NCI-H2107 treated with DMSO at 0.1 percent for 48 hours (cell line): ENCODE measurements around the gene TMIE.
"Not testable (repeated sequence)": the region's sequence is repeated elsewhere in the genome, so short reads cannot be mapped to it uniquely, and the experiment has no call there.

ENCODE experiments used
- DNase-seq: peaks from one replicate; lab custom pipeline; 2025; ENCODE audit not compliant: unreplicated experiment; lab: John Stamatoyannopoulos, UW

TMIE gene

DNA sequence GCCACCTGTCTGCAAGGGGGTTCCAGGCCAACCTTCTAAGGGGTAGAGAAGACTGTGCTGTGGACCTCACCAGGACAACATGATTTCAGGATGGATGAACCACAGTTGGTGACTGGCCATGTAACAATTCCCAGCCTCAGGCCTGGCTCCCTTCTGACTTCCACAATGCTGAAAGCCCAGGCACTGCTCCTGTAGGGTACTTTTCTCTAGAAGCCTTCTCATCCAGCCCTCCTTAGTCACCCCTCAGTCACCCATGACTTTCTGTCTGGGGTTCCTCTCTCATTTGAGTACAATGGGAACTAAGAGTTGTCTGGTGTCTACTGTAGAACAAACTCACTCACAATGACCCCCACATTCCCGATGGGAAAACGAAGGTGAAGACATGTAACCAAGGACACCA, 16.3 kb upstream of the TMIE start:
- DNase-seq = no peak

- DNase-seq = no peak
Observed at GRCh38 chr3:46685446-46685845, 15.7 kb upstream of the TMIE start.

DNA sequence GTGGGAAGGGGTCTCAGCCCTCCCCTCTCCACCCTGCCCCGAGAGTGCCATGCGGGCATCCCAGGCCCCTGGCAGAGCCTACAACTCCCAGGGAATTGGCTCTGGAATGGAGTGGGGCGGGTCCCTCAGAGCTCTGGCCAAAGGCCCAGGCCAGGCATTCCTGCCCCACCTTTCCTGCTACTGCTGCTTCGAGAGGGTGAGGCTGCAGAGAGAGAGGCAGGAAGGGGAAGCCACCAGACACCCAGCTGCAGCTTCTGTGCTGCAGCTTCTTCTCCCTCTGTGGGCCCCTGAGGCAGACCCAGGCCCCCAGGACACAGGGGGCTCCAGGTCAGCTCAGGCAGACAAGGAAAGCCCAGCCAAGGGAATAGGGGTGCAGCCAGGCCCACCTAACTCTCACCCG, 10.4 kb upstream of the TMIE start:
- DNase-seq = no peak

- DNase-seq = no peak
Observed at GRCh38 chr3:46692566-46692990, 8.6 kb upstream of the TMIE start.

GRCh38 chr3:46693038-46693891, 7.9 kb upstream of the TMIE start, which contains the start of gene ALS2CL:
ALS2CL (minus strand) TSS chr3:46693679; CDS start chr3:46689440, 4,239 bp downstream.
- no peak for DNase-seq

DNA sequence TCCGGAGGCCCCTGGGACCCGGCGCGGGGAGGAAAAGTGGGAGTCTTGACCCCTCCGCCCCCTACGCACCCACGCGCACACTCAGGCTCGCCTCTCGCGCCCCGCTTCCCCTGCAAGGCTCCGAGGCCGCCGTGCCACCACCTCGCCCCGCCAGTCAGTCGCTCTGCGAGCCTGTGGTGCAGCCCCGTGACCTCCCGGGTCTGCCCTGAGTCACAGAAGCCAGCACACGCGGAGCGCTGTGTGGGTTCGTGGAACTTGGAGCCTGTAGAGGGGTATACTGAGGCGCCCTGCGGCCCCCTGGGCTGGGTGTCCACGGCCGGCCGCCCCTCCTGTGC, 7.3 kb upstream of the TMIE start:
- DNase-seq = no peak

DNA sequence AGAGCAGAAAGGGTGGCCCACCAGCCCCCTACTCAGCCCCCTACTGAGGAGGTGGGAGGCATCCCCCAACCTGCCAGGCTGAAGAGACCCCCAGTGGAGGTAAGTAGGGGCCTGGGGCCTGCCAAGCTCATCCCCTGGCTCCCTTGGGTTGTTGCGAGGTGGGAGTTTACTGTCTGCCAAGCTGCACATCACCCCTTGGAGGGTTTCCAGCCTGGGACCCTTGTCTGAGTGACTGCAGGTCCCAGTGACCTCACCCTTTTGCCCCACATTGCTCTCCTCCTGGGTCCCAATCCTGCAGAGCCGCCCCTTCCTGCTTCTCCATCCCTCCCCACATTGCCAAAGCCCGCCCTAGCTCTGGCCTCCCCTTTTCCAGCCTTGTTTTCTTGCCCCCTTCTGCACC, 6.7 kb upstream of the TMIE start:
- no peak for DNase-seq

DNA sequence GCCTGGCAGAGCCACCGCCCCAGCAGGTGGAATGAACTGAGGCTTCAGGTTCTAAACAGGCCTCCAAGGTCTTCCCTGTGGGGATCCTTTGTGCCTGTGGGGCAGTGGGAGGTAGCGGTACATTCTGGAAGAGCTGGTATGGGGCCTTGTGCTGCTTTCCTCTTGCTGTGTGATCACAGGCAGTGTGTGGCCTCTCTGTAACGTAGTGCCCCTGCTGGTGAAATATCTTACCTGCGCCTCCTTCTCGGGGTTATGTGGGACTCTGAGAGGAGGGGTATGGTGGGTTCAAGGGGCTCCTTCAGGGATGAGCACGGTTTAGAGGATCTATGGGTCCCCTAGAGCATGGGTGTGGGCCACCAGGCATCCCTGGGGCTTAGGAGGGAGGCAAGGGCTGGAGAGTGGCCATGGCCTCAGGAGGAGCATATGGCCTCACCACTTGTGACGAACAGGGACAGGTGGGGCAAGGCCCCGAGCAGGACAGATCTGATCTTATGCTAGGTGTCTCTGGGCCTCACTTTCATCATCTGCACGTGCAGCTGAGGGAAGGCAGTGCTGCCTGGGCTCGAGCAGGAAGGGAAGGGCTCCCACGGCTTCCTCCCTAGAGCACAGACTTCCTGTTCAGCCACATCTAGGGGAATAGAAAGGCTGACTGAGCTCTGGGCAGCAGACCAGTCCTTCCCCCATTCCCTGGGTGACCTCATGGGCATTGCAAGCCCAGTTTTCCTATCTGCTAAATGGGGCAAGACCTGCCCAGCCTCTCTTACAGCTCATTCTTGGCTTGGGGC, 5.8 kb upstream of the TMIE start:
- DNase-seq = no peak

DNA sequence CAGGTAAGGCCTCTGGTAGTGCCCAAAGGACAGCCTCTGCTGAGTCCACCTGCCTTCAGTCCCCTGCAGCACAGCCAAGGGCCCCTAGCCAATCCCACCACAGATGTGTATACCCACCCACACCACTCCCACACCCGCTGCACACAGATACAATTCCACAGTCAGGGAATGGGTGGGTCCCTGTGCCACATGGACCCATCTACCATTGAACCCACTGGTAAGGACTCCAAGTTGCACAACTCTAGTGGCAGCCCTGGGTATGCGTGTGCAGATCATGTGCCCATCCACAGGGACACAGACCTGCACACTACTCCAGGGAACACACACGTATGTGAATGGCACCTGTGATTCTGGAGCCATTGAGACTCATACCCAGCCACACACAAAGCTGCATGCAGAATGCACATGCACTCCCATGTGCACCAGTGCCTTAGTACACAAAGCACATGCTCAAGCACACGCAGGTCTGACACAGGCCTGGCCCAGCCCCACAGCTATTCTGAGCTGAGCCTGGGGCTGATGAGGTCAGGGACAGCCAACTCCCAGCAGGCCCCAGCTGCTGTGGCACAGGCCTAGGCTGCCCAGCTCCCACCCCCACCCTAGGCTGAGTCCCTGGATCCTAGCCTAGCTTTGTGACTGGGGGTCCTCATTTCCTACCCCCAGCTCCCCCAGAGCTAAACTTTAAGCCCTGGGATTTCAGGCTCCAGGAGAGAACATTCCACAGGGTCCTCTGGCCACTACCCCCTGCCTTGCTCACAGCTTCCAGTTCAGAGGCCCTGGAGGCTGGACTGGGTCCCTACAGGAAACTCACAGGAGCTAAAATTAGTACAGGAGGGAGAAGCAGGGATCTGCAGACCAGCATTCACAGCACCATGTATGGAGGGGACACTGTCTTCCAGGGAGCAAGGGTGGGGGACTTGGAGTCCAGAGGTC, 5.0 kb upstream of the TMIE start:
- DNase-seq = no peak

- no peak for DNase-seq
Observed at GRCh38 chr3:46699676-46700523, 1.3 kb upstream of the TMIE start.

GRCh38 chr3:46700772-46701171, 420 bp upstream of the TMIE start:
- DNase-seq = no peak

DNA sequence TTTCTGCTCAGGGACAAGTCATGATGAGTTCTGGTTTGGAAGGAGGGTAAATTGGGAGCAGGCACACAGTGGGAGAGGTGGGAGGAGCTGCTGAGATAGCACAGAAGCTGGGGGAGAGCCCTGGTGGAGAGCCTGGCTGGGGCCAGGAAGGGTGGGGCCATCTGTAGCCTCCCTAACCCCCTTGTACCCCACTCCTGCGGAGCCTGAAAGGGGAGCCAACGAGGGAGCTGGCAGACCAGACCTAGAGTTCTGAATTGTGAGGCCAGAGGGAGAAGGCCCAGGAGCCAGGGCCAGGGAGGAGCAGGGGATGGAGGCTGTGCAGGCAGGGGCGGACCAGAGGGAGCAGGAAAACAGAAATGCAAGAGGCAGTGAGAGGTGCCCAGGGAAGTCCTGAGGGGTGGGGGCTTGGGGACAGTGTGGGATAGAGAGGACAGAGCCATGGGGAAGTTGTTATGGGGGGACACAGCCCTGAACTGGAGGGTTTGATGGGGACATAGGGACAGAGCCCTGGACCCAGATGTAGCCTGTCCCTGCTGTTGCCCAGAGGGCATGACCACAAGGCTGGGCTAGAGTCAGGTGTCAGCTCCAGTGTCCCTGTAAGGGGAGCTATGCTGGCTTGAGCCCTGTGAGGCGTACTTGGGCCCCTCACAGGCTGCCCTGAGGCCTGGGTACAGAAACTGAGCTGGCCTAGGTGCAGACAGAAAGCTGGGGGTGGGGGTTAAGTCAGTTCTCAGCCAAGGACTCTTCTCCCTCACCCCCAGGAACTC, 1.2 kb downstream of the TMIE start:
- DNase-seq = no peak

- DNase-seq = no peak
Observed at GRCh38 chr3:46703013-46703520, 1.9 kb downstream of the TMIE start.

DNA sequence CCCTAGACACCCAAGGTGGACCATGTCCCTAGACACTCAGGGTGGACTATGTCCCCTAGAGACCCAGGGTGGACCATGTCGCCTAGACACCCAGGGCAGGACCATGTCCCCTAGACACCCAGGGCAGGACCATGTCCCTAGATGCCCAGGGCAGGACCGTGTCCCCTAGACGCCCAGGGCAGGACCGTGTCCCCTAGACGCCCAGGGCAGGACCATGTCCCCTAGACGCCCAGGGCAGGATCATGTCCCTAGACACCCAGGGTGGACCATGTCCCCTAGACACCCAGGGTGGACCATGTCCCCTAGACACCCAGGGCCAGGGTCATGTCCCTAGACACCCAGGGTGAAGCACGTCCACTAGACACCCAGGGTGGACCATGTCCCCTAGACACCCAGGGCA, 3.2 kb downstream of the TMIE start:
- DNase-seq = not testable (repeated sequence)

GRCh38 chr3:46705022-46705530, 3.9 kb downstream of the TMIE start:
- DNase-seq = peak; percentile 20

DNA sequence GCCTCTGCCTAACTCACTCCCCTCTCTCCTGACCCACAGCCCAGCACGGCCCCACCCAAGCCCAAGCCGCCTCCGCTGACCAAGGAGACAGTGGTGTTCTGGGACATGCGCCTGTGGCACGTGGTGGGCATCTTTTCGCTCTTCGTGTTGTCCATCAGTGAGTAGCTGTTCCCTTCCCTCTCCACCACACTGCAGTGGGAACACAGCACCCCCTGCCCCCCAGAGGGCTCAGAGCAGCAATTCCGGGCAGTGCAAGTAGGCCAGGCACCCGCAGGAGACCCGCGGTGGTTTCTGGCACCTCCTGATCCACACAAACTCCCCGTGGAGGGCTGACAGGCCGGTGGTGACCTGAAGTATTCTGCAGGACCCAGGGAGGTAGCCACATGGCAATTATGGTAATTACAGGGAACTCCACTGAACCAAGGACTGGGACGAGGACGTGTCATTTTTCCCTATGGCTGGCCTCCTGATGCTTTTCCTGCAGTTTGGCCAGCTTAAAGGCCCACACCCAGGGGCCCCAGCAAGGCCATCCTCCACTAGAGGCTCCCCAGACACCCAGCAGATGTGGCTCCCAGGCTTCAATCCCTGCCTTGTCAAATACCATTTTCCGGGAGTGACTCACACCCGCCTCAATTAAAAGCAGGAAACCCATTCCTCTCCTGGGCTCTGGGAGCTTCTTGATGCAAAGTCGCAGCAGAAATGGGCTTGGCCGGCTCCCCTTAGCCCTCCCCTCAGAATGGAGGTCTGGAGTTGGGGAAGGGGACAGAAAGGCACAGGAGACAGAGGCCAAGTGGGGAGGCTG, 4.8 kb downstream of the TMIE start:
- no peak for DNase-seq

GRCh38 chr3:46706771-46707582, 5.8 kb downstream of the TMIE start:
- DNase-seq = no peak
